ENCODE data around the gene FPR3.

- no peak for TF ChIP-seq MAX (IDR thresholded peaks at IDR 0.05; ENCODE audit: low read depth)
- no peak for TF ChIP-seq RFX5 (IDR thresholded peaks at IDR 0.05; ENCODE audit: low read length)
- TF ChIP-seq EZH2phosphoT487 (IDR thresholded peaks at IDR 0.05; ENCODE audit: borderline replicate concordance, low read depth): no peak
- TF ChIP-seq FOXM1 (IDR thresholded peaks at IDR 0.05; ENCODE audit: low read depth): no peak
- TF ChIP-seq CTCF (IDR thresholded peaks at IDR 0.05): no peak
- no peak for TF ChIP-seq TAF1 (IDR thresholded peaks at IDR 0.05; ENCODE audit: borderline replicate concordance, low read depth, low read length)
- TF ChIP-seq EP300 (IDR thresholded peaks at IDR 0.05; ENCODE audit: borderline replicate concordance in 1 of 2, low read depth in 1 of 2, low read length in 1 of 2): no peak
- no peak for TF ChIP-seq MXI1 (IDR thresholded peaks at IDR 0.05; ENCODE audit: low read depth, low read length)
- TF ChIP-seq, protein P1, sequence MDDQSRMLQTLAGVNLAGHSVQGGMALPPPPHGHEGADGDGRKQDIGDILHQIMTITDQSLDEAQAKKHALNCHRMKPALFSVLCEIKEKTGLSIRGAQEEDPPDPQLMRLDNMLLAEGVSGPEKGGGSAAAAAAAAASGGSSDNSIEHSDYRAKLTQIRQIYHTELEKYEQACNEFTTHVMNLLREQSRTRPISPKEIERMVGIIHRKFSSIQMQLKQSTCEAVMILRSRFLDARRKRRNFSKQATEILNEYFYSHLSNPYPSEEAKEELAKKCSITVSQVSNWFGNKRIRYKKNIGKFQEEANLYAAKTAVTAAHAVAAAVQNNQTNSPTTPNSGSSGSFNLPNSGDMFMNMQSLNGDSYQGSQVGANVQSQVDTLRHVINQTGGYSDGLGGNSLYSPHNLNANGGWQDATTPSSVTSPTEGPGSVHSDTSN (IDR thresholded peaks at IDR 0.05): no peak
Measured at GRCh38 chr19:51796195-51796679, 1.3 kb downstream of the FPR3 start.

All from SK-N-SH (cell line).